ENCODE results near the gene VWA7.

GRCh38 chr6:31725502-31726350 lies 51.4 kb downstream of the VWA7 start:
- TF ChIP-seq CTCF (IDR thresholded peaks at IDR 0.05), result no peak
- TF ChIP-seq POLR2A (IDR thresholded peaks at IDR 0.05), result no peak

Measured in esophagus squamous epithelium (tissue), 4 donors.